ENCODE results near the gene KCNQ5.
"Not testable (repeated sequence)": the region's sequence is repeated elsewhere in the genome, so short reads cannot be mapped to it uniquely, and the experiment has no call there.

Gene KCNQ5

GRCh38 chr6:73231986-73232391 is 610.1 kb downstream of the KCNQ5 start:
- H3K9me3 ChIP-seq (ENCODE audit: low read length), result no peaks in the 10 kb centered on the region
- no peak overlapping the region for H3K4me3 ChIP-seq (ENCODE audit: low read depth in 1 of 2, low read length in 2 of 2)
- H3K27me3 ChIP-seq (ENCODE audit: control insufficient read depth in 1 of 2, insufficient read depth in 2 of 2, low read length in 2 of 2), result no peaks in the 10 kb centered on the region
- no peaks in the 10 kb centered on the region for H3K36me3 ChIP-seq (ENCODE audit: insufficient read depth, low read length)
- H3K9ac ChIP-seq (ENCODE audit: low read length), result no peak overlapping the region
- H3K4me1 ChIP-seq (ENCODE audit: insufficient read depth, low read length), result no peaks in the 10 kb centered on the region
- H3K27ac ChIP-seq (ENCODE audit: low read depth, low read length), result no peak overlapping the region

GRCh38 chr6:73233048-73233447 is 611.2 kb downstream of the KCNQ5 start:
- Histone ChIP-seq H3K27ac (ENCODE audit: low read depth, low read length) (no peak overlapping the region), H3K4me3 (ENCODE audit: low read depth in 1 of 2, low read length in 2 of 2) (no peak overlapping the region), H3K9ac (ENCODE audit: low read length) (no peak overlapping the region), H3K27me3 (ENCODE audit: control insufficient read depth in 1 of 2, insufficient read depth in 2 of 2, low read length in 2 of 2) (no peaks in the 10 kb centered on the region), H3K4me1 (ENCODE audit: insufficient read depth, low read length) (no peaks in the 10 kb centered on the region), H3K36me3 (ENCODE audit: insufficient read depth, low read length) (no peaks in the 10 kb centered on the region), H3K9me3 (ENCODE audit: low read length) (no peaks in the 10 kb centered on the region)

GRCh38 chr6:73233971-73234370 is 612.1 kb downstream of the KCNQ5 start:
- not testable (repeated sequence) for H3K4me3 ChIP-seq (ENCODE audit: low read depth in 1 of 2, low read length in 2 of 2); H3K9me3 ChIP-seq (ENCODE audit: low read length); H3K4me1 ChIP-seq (ENCODE audit: insufficient read depth, low read length); H3K9ac ChIP-seq (ENCODE audit: low read length); H3K27ac ChIP-seq (ENCODE audit: low read depth, low read length); H3K27me3 ChIP-seq (ENCODE audit: control insufficient read depth in 1 of 2, insufficient read depth in 2 of 2, low read length in 2 of 2); H3K36me3 ChIP-seq (ENCODE audit: insufficient read depth, low read length)

- no peak overlapping the region for H3K4me3 ChIP-seq (ENCODE audit: low read depth in 1 of 2, low read length in 2 of 2)
- no peaks in the 10 kb centered on the region for H3K4me1 ChIP-seq (ENCODE audit: insufficient read depth, low read length)
- no peaks in the 10 kb centered on the region for H3K27me3 ChIP-seq (ENCODE audit: control insufficient read depth in 1 of 2, insufficient read depth in 2 of 2, low read length in 2 of 2)
- no peak overlapping the region for H3K9ac ChIP-seq (ENCODE audit: low read length)
- H3K9me3 ChIP-seq (ENCODE audit: low read length), result no peaks in the 10 kb centered on the region
- no peaks in the 10 kb centered on the region for H3K36me3 ChIP-seq (ENCODE audit: insufficient read depth, low read length)
- no peak overlapping the region for H3K27ac ChIP-seq (ENCODE audit: low read depth, low read length)
Measured at GRCh38 chr6:73234733-73235132, 612.9 kb downstream of the KCNQ5 start.

GRCh38 chr6:73236144-73236750 is 614.4 kb downstream of the KCNQ5 start:
- no peaks in the 10 kb centered on the region for H3K4me1 ChIP-seq (ENCODE audit: insufficient read depth, low read length)
- no peak overlapping the region for H3K4me3 ChIP-seq (ENCODE audit: low read depth in 1 of 2, low read length in 2 of 2)
- no peak overlapping the region for H3K27ac ChIP-seq (ENCODE audit: low read depth, low read length)
- no peaks in the 10 kb centered on the region for H3K36me3 ChIP-seq (ENCODE audit: insufficient read depth, low read length)
- H3K27me3 ChIP-seq (ENCODE audit: control insufficient read depth in 1 of 2, insufficient read depth in 2 of 2, low read length in 2 of 2), result no peaks in the 10 kb centered on the region
- no peaks in the 10 kb centered on the region for H3K9me3 ChIP-seq (ENCODE audit: low read length)
- H3K9ac ChIP-seq (ENCODE audit: low read length), result no peak overlapping the region

- Histone ChIP-seq H3K36me3 (ENCODE audit: insufficient read depth, low read length) (no peaks in the 10 kb centered on the region), H3K4me1 (ENCODE audit: insufficient read depth, low read length) (no peaks in the 10 kb centered on the region)
Measured at GRCh38 chr6:73240730-73241129, 618.9 kb downstream of the KCNQ5 start.

GRCh38 chr6:73242001-73242400 is 620.1 kb downstream of the KCNQ5 start:
- H3K9ac ChIP-seq (ENCODE audit: low read length), result no peak overlapping the region
- no peak overlapping the region for H3K4me3 ChIP-seq (ENCODE audit: low read depth in 1 of 2, low read length in 2 of 2)
- no peaks in the 10 kb centered on the region for H3K36me3 ChIP-seq (ENCODE audit: insufficient read depth, low read length)
- H3K27me3 ChIP-seq (ENCODE audit: control insufficient read depth in 1 of 2, insufficient read depth in 2 of 2, low read length in 2 of 2), result no peaks in the 10 kb centered on the region
- H3K27ac ChIP-seq (ENCODE audit: low read depth, low read length), result no peak overlapping the region
- H3K4me1 ChIP-seq (ENCODE audit: insufficient read depth, low read length), result no peaks in the 10 kb centered on the region
- H3K9me3 ChIP-seq (ENCODE audit: low read length), result no peaks in the 10 kb centered on the region

More at GRCh38 chr6:73240730-73241129, 618.9 kb downstream of the KCNQ5 start:
- Histone ChIP-seq H3K9me3 (ENCODE audit: low read length) (no peaks in the 10 kb centered on the region), H3K9ac (ENCODE audit: low read length) (no peak overlapping the region), H3K27me3 (ENCODE audit: control insufficient read depth in 1 of 2, insufficient read depth in 2 of 2, low read length in 2 of 2) (no peaks in the 10 kb centered on the region), H3K27ac (ENCODE audit: low read depth, low read length) (no peak overlapping the region), H3K4me3 (ENCODE audit: low read depth in 1 of 2, low read length in 2 of 2) (no peak overlapping the region)

Data from muscle layer of colon (tissue), 2 donors.